HG03457 (cell line): ENCODE measurements around the gene IFI27L2.

Experiments
- ATAC-seq: cut with Tn5 transposase; IDR thresholded peaks from one replicate; pipeline ENCODE4 v1.9.1; 2021; ENCODE audit warnings: moderate number of reproducible peaks; ENCODE audit not compliant: unreplicated experiment

Gene IFI27L2

DNA sequence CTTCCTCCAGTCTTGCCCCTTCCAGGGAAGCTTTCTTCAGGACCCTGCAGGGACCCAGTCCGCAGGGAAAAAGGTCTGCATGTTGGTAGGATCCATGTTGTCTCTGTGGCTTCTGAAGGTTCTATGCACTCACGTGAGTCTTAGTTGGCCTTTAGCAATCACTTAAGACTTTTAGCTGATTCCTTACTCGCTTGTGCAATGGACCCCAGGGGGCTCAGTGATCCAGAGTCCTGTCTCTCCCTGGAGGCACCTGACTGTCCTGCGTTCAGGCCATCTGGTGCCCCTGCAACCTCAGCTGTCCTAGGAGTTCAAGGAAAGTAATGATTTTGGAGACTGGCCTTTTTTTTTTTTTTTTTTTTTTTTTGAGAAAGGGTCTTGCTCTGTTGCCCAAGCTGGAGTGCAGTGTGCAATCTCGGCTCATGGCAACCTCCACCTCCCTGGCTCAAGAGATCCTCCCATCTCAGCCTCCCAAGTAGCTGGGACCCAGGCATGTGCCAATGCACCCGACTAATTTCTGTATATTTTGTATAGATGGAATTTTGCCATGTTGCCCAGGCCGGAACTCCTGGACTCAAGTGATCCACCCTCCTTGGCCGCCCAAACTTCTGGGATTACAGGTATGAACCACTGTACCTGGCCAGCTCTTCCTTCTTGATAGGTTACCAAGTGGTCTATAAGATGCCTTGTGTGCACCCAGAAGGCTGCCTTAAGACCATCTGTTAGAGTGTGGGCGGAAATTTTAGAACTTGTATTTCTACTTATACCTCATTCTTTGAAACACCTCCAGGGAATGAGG is 4.6 kb downstream of the IFI27L2 start:
- ATAC-seq: no peak

DNA sequence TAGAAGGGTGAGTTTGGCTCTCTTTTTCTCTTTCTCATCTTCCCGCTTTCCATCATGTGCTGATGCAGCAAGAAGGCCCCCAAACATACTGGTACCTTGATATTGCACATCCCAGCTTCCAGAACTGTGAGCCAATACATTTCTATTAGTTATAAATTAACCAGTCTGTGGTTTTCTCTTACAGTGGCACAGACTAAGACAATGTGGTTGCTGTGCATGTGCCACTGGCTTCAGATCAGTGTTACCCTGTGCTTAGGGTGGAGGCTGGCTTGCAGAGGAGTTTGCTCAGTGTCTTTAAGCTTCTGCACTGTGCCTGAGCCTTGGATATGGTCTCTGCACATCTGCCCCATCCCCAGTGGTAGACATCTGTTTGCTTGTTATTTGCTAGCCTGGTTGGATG is 5.5 kb downstream of the IFI27L2 start:
- no peak for ATAC-seq

DNA sequence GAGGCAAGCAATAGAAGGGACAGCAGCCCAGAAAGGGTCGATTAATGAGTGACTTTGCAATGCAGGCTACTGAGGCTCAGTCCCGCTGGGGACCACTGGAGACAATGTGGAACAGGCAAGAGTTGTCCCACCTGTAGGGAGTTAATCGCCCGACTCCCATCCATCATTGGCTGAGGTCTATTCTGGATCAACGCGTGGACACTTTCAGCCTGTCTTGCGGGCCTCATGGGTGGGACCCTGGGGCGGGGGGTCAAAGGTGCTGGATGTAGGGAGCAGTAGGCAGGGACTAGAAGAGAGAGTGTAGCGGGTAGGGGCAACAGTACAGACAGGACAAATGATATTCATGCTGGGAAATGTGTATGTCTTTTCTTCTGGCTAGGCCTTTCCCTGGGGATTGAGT is 6.1 kb downstream of the IFI27L2 start:
- no peak for ATAC-seq

DNA sequence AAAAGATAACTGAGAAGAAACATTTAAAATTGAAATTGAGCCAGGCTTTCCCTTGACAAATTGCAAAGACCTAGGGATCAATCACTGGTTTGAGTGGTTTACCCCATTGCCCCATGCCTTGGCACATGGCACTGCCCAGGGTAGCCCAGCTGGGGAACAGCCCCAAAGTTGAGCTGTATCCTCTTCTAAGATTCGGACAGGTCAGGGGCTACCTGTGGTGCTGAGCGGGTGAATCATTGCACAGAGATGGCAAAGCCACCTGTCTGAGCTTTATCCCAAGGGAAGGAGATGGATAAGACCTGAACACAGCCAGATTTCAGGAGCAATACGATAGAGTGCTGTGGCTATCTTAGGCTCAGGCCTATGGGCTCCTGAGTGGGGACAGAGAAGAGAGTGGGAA is 7.0 kb downstream of the IFI27L2 start:
- no peak for ATAC-seq

DNA sequence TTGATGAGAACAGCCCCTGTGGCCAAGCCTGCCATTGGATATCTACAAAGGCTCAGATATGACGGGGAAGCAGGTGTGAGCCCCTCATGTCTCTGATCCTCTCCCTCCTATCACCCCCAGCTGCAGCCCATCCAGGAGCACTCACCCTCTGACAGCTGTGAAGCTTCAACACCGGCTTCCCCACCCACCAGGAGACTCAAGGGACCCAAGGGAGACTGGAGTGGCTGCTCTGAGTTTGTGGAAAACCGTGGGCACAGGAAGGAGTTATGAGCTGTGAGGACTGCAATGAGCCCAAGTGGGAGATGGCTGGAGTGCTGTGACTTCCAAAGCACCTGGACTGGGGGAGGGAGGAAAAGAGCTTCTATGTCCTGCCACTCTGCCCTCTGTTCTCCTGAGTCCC is 7.9 kb downstream of the IFI27L2 start:
- no peak for ATAC-seq

DNA sequence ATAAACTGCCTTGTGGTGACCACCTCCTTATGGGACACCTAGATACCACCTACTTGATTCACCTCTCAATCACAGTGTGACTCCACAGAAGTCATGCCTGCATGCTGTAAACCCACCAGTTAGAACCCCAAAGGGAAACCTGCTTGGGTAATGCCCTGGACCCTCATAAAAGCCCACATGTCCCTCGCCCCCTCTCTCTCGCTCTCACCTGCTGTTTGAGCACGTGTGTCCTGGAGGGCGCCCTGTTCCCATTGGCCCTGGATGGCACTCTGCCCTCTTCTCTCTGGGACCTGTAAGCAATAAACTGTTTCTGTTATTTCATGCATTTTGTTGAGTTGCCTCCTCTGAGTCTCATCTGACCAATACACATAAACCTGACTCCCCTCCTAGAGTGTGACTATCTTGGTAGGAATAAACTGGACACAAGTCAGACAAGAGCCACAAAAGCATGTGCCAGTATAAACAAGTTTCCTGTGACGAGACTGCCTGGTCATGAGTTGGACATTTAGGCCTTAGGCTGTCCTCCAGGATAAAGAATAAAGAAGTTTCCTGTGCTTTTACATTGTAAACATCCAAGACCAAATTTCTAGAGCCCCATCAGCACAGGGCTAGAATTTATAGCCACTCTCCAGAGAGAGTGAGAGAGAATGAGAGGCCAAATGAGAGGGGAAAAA is 8.6 kb downstream of the IFI27L2 start:
- no peak for ATAC-seq

DNA sequence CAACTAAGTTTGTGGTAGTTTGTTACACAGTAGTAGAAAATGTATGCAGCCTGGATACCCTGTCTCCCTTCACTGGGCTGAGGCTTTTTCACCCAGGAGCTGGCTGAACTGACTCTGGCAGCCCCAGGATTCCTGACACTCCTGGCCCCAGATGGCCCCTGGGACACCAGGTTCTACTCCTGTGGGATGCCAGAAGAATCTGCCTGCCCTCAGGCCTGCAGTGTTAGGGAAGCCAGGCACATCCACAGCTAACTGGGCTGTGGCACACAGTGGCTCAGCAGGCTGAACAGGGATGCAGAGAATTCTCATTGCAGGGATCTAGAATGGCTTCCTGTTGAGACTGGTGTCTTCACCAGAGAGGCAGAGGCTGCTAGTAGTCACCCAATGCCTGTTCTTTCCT is 10.3 kb downstream of the IFI27L2 start:
- no peak for ATAC-seq

DNA sequence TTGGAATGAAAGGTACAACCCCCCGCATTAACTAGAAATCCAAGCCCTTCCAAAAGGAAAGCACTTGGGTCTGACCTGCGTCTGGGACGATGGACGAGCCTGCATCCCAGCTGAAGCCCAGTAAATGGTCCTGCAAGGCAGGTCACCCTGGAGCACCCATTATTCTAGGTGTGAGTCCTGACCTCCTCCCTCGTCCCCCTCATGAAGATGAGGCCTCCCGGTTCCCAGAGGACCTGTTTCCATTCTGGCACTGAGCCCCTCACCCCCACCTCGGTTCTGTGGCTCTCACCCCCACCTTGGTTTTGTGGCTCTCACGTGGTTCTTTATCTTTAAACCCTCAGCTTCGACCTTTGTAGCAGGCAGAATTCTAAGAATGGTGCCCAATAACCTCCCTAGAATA is 11.5 kb downstream of the IFI27L2 start:
- ATAC-seq: no peak

DNA sequence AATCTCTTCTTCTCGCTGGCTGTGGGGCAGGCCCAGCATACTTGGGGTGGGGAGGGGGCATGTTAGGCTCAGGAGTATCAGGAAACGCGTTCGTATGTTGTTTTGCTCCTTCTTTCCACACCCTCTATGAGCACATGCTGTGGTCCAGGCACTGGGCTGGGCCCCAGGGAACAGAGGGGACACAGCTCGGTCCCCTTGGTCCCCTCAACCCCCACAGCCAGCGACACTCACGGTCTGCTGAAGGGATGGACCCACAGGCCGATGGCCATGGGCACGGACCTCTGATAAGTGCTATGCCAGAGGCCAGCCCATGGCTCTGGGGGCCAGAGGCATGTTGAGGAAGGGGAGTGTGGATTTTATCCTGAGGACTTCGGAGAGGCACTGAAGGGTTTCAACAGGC is 12.7 kb downstream of the IFI27L2 start:
- no peak for ATAC-seq

DNA sequence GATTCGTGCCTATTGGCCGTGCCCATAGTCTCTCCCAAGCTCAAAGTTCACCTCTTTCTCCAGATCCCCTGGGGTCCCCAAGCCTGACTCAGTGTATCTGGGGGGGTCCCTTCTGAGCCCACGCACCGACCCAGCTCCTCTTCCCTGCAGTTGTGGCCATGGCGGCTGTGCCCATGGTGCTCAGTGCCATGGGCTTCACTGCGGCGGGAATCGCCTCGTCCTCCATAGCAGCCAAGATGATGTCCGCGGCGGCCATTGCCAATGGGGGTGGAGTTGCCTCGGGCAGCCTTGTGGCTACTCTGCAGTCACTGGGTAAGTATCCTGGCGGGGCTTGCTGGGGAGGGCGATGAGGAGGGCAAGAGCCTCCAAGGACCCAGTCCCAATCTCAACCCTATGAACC is 13.8 kb downstream of the IFI27L2 start:
- no peak for ATAC-seq

DNA sequence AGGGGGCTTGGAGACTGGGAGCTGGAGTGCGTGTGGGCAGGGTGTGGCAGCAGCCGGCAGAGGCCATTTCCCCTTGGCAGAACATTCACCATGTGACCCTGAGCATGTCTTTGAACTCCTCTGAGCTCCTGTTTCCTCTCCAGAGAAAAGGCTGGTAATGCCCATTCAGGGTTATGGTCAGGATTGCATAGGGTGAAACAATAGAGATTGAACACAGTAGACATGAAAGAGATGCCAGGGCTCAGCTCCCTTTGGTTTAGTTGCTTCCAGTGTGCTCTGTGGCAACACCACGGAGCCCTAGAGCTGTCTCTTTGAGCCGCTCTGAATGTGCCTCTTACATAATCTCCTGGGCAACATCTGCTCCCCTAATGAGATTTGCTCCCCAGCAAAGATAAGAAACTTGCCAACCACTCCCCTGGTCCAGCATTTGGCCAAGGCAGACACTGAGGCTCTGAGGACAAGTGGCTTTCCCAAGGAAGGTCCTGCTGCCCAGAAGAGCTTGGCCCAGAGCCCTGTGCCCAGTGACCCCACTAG is 14.3 kb downstream of the IFI27L2 start:
- ATAC-seq: no peak

DNA sequence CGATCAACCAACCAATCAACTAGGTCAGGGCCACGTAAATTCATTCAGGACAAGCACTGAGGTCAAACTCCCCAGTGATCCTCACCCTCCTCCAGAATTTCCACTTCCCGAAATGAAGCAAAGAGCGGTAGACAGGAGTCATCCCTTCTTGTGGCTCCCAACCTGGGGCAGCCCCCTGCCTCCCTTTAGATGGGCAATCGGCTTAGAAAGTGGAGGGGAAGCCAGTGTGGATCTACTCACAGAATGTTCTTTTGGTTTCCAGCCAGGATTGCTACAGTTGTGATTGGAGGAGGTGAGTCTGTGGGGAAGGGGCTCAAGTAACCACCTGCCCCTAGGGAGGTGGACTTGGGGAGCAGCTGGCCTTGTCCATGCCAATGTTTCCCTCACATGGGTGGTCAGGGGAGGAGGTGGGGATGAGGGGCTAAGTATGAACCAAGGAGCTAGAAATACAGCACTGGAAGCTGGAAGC is 14.8 kb downstream of the IFI27L2 start:
- ATAC-seq: no peak

DNA sequence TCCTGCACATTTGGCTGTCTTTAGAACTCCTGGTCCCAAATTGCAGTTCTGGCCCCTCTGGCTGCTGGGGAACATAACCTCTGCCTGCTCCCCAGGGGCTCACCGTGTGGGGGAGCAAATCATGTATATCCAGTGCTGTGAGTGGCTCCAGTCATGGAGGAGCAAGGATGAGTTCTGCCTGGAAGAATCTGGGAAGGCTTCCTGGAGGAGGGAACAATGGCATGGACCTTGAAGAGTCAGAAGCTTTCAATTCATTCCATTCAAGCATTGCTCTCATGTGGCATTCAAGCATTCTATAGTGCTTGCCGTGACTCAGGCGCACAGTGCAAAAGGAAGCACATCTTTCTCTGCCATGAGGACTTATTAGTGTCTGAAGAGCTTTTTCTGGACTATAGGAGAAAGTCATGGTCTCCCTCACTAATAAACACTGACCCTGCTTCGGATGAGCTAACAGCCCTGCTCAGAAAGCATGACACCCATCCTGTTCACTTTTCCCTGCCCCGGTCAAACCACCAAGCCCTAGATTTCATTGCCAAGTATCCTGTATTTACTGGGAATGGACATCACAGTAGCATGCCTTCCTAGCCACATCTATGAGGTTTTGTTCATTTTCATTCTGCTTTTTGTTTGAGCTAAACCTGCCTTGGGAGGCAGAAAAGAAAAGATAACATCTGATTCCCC is 15.4 kb downstream of the IFI27L2 start:
- ATAC-seq: no peak

DNA sequence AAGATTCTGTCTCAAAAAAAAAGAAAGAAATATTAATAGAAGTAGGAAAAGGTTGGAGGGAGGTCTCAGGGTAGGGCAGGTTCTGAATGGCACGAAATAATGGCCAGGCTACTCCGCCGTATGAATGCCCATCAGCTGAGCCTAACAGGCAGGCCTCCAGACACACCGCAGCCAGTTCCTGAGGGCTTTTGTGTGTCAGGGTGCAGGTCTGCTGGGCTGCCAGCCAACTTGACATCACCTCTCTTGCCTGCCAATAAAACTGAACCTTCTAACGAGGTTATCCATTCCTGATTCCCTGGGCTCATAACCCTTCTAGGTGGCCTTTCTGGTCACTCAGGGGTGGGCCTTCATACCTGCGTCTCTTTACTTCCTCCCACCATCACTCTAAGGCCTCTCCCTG is 15.9 kb downstream of the IFI27L2 start:
- no peak for ATAC-seq

DNA sequence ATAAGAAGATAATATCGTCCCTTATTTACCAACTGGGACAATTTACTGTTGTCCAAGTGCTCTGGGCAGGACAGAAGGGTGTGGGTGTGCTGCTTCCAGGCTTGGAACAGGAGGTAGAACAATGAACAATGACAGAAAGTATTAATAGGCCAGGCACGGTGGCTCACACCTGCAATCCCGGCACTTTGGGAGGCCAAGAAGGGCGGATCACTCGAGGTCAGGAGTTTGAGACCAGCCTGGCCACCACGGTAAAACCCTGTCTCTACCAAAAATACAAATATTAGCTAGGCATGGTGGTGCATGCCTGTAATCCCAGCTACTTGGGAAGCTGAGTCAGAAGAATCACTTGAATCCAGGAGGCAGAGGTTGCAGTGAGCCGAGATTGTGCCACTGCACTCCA is 16.3 kb downstream of the IFI27L2 start:
- no peak for ATAC-seq

DNA sequence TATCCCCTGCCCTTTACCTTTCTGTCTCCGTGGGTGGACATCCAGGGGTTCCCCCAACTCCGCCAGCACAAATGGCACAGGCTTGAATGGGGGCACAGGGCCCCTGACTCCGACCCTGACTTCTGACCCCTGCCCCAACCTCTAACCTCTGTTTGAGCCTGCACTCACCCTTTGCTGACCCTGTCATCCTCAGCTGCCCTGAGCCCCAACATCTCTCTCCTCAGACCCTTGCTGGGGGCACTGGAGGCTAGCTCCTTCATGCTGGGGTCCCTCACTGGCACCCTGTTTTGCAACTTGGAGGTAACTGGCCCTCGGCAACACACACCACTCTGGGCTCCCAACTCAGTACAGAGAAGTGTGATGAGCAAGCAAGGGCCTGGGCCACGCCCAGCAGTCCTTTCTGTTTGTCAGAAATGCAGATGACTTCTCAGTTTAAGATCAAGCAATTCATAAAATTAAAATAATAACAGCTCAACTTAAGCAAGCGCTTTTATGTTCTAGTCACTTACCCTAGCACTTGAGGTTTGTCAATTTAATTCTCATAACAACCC is 16.8 kb downstream of the IFI27L2 start:
- ATAC-seq: no peak

DNA sequence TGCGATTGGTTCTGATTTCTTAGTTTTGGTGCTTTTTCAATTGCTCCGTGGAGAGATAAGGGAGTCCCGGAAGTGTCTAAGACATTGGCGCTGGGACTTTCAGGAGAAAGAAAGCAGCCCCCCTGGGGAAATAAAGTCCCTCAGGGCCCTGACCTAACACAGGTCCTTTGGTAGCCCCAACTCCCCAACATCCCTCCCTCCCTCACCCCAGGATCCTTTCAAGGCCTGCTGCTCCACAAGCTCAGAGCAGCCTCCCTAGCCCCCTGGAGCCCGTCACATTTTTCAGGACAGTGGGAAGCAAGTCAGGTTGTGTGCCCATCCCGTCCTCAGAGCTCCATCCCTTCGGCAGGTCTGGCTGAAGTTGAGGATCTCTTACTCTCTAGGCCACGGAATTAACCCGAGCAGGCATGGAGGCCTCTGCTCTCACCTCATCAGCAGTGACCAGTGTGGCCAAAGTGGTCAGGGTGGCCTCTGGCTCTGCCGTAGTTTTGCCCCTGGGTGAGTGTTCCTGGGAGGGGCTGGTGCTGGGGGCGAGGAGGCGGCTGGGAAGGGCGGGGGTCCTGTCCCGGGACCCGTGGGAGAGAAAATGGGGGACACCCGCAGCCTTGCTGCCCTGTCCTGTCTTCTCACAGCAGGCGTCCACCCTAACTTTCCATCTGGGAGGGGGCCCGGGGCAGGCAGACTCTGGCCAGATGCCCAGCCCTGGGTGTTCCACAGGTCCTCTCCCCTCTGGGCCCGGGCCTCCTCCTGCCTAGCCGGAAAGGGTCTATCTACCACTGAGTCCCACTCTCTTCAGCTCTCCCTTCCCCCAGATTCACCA is 17.9 kb downstream of the IFI27L2 start:
- ATAC-seq: no peak

DNA sequence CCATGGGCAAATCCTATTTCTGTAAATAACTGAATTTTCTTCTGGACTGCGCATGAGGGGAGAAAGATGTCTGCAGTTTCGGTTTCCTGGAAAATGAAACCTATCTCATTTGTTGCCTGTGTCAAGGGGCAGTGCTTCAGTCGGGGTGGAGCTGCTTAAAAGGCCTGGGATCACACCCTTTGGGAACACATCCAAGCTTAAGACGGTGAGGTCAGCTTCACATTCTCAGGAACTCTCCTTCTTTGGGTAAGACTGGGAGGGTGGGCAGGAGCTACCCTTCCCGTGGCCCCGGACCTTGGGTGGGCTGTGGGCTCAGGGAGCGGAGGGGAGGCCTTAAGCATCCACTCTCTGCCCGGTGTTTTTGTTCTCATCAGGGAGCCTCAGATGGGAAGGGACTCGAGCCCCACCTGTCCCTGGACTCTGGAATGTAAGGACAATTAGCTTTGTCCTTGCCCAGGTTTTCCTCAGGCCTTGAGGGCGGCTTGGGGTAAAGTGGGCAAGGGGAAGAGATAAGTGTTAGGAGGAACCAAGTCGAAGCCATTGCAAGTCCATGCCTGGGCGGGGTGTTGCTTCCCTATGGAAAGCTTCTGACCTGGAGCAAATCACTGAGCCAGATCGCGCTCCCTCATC is 18.7 kb downstream of the IFI27L2 start, which contains the start of gene IFI27:
TSS of gene IFI27 (plus strand) at position 185 of the 630 bp plus-strand sequence.
- ATAC-seq: no peak

DNA sequence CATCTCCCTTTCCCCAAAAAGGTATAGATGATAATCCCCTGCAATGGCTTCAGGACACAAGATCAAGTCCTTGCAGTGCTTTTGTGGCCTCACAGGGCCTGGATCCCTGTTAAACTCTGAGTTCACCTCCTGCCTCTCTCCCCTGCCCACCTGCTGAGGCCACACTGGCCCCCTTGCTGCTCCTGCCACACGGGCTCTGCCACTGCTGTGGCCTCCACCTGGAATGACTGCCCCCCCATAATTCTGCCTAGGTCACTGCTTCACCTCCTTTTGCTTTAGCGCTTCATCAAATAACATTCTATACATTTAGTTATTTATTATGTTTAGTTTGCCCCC is 19.5 kb downstream of the IFI27L2 start:
- no peak for ATAC-seq

DNA sequence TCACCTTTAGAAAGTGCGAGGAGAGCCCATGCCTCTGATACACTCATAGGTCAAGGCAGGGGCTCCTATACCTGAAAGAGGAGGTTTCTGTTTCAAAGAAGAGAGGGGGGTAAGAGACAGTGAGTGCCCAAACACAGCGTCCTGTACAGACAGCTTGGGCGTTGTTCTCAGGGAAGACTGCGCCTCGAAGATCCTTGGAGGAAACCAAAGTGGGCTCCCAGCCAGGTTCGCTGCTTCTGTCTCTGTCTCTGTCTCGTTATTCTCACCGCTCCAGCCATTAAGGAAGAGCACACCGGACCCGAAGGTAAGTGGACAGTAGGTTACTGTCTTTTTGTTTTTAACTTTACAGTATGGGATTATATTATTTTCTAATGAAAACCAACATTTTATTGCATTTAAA is 24.7 kb downstream of the IFI27L2 start:
- no peak for ATAC-seq
